ENCODE measurements around the gene CAPN10.

The CAPN10 gene

GRCh38 chr2:240589850-240590525, 3.5 kb downstream of the CAPN10 start:
- no peak for DNase-seq (ENCODE audit: low spot score)

- DNase-seq (ENCODE audit: low spot score): no peak
These were observed 4.2 kb downstream of the CAPN10 start for GRCh38 chr2:240590681-240591111.

GRCh38 chr2:240591226-240591625, 4.7 kb downstream of the CAPN10 start:
- no peak for DNase-seq (ENCODE audit: low spot score)

GRCh38 chr2:240591784-240592183, 5.2 kb downstream of the CAPN10 start:
- no peak for DNase-seq (ENCODE audit: low spot score)

GRCh38 chr2:240593026-240593702, 6.6 kb downstream of the CAPN10 start:
- DNase-seq (ENCODE audit: low spot score): no peak

- no peak for DNase-seq (ENCODE audit: low spot score)
These were observed 7.3 kb downstream of the CAPN10 start for GRCh38 chr2:240593703-240594451.

- no peak for DNase-seq (ENCODE audit: low spot score)
These were observed 8.2 kb downstream of the CAPN10 start for GRCh38 chr2:240594511-240595380.

GRCh38 chr2:240595381-240596079, 9.0 kb downstream of the CAPN10 start:
- DNase-seq (ENCODE audit: low spot score): peak; percentile 81

GRCh38 chr2:240596080-240596460, 9.5 kb downstream of the CAPN10 start:
- DNase-seq (ENCODE audit: low spot score): no peak

- no peak for DNase-seq (ENCODE audit: low spot score)
These were observed 10.0 kb downstream of the CAPN10 start for GRCh38 chr2:240596491-240596931.

GRCh38 chr2:240597054-240597418, 10.5 kb downstream of the CAPN10 start:
- no peak for DNase-seq (ENCODE audit: low spot score)

- no peak for DNase-seq (ENCODE audit: low spot score)
These were observed 11.1 kb downstream of the CAPN10 start for GRCh38 chr2:240597419-240598181.

GRCh38 chr2:240598311-240598911, 11.9 kb downstream of the CAPN10 start:
- no peak for DNase-seq (ENCODE audit: low spot score)

- no peak for DNase-seq (ENCODE audit: low spot score)
These were observed 12.6 kb downstream of the CAPN10 start for GRCh38 chr2:240599141-240599583.

- DNase-seq (ENCODE audit: low spot score): no peak
These were observed 14.0 kb downstream of the CAPN10 start for GRCh38 chr2:240600451-240600961.

- DNase-seq (ENCODE audit: low spot score): no peak
These were observed 14.7 kb downstream of the CAPN10 start for GRCh38 chr2:240601061-240601830.

GRCh38 chr2:240601831-240602160, 15.3 kb downstream of the CAPN10 start:
- DNase-seq (ENCODE audit: low spot score): no peak

- DNase-seq (ENCODE audit: low spot score): no peak
These were observed 15.9 kb downstream of the CAPN10 start for GRCh38 chr2:240602266-240603050.

Data from HuH-7.5 (cell line).